GM23248 (cell line): ENCODE measurements around the gene MTMR1.

Experiments used
- EZH2 ChIP-seq: fragments of 200-600 bp; sonication (generic); IDR thresholded peaks from 2 replicates; pipeline ENCODE4 v1.6.1; 2018; ENCODE audit warnings: antibody characterized with exemption, mild to moderate bottlenecking; ENCODE audit not compliant: insufficient read depth, poor library complexity, severe bottlenecking
- EZH2phosphoT487 ChIP-seq: fragments of 200-600 bp; sonication (generic); IDR thresholded peaks from 2 replicates; pipeline ENCODE4 v1.6.1; 2018; ENCODE audit warnings: antibody characterized with exemption, moderate library complexity, mild to moderate bottlenecking, low read depth; ENCODE audit not compliant: insufficient read depth

DNA sequence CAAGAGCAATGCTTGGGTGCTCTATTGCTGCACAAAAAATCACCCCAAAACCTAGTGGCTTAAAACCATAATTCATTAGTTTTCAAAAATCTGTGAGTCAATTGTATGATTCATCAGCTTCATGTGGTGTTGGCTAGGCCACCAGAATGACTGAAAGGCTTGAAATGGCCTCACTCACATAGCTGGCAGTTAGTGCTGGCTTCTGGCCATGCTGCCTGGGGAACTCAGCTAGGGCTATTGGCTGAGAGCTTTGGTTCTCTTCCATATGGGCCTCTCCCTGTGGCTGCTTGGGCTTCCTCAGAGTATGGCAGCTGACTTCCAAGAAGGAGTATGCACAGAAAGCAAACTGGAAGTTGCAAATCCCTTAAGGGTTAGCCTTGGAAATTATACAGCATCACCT lies 3.1 kb upstream of the MTMR1 start:
- TF ChIP-seq EZH2phosphoT487 (no peak), EZH2 (no peak)
